ENCODE measurements around the gene SORBS2.
"Not testable (repeated sequence)": the region's sequence is repeated elsewhere in the genome, so short reads cannot be mapped to it uniquely, and the experiment has no call there.

Gene SORBS2

GRCh38 chr4:185811509-185812364 is at the start of gene SORBS2:
Gene SORBS2, minus strand, starts transcription at chr4:185812194. Its CDS starts 121,623 bp downstream, at chr4:185690571.
- DNase-seq (no peak), ATAC-seq (no peak)

- ATAC-seq (no peak), DNase-seq (no peak)
These were observed 47.1 kb upstream of the SORBS2 start for GRCh38 chr4:185859111-185859510.

- not testable (repeated sequence) for DNase-seq, ATAC-seq
These were observed 45.6 kb upstream of the SORBS2 start for GRCh38 chr4:185857561-185857960.

GRCh38 chr4:185853841-185854240 is 41.8 kb upstream of the SORBS2 start:
- DNase-seq: no peak
- ATAC-seq: no peak

GRCh38 chr4:185852961-185853360 is 41.0 kb upstream of the SORBS2 start:
- DNase-seq (no peak), ATAC-seq (no peak)

GRCh38 chr4:185849664-185850550 is 37.9 kb upstream of the SORBS2 start:
- ATAC-seq: no peak

GRCh38 chr4:185847352-185848097 is 35.5 kb upstream of the SORBS2 start:
- no peak for ATAC-seq
- DNase-seq: no peak

More at GRCh38 chr4:185849664-185850550, 37.9 kb upstream of the SORBS2 start:
- DNase-seq: no peak

GRCh38 chr4:185846505-185847150 is 34.6 kb upstream of the SORBS2 start:
- no peak for DNase-seq
- no peak for ATAC-seq

- DNase-seq: no peak
- ATAC-seq: no peak
These were observed 34.0 kb upstream of the SORBS2 start for GRCh38 chr4:185845966-185846365.

GRCh38 chr4:185841451-185841850 is 29.5 kb upstream of the SORBS2 start:
- ATAC-seq: no peak
- no peak for DNase-seq

- no peak for ATAC-seq
- no peak for DNase-seq
These were observed 29.0 kb upstream of the SORBS2 start for GRCh38 chr4:185840953-185841352.

- ATAC-seq: no peak
- no peak for DNase-seq
These were observed 28.2 kb upstream of the SORBS2 start for GRCh38 chr4:185840201-185840600.

GRCh38 chr4:185839770-185840169 is 27.8 kb upstream of the SORBS2 start:
- ATAC-seq: no peak
- DNase-seq: no peak

- no peak for ATAC-seq
- no peak for DNase-seq
These were observed 27.3 kb upstream of the SORBS2 start for GRCh38 chr4:185839194-185839712.

GRCh38 chr4:185838514-185839193 is 26.7 kb upstream of the SORBS2 start:
- ATAC-seq (no peak), DNase-seq (no peak)

GRCh38 chr4:185838104-185838452 is 26.1 kb upstream of the SORBS2 start:
- ATAC-seq (no peak), DNase-seq (no peak)

- DNase-seq (no peak), ATAC-seq (no peak)
These were observed 25.6 kb upstream of the SORBS2 start for GRCh38 chr4:185837415-185838103.

- DNase-seq (no peak), ATAC-seq (no peak)
These were observed 24.5 kb upstream of the SORBS2 start for GRCh38 chr4:185836241-185837084.

- ATAC-seq (no peak), DNase-seq (no peak)
These were observed 23.8 kb upstream of the SORBS2 start for GRCh38 chr4:185835814-185836213.

Measured in stimulated activated naive CD8-positive, alpha-beta T cell treated with anti-CD3 and anti-CD28 coated beads, Interleukin-15, Interleukin-2, amounts not matched to agents 100 U/mL and 50 U/mL, for 24 hours (primary cell).